HUES64 (cell line): ENCODE results near the gene TXNRD3.
"Not testable (repeated sequence)": the region's sequence is repeated elsewhere in the genome, so short reads cannot be mapped to it uniquely, and the experiment has no call there.

Source experiments
- H3K27ac ChIP-seq: 2 replicates; pipeline ENCODE4 v1.7.0; 2013; ENCODE audit warnings: low read depth, low read length, inconsistent platforms
- H3K27me3 ChIP-seq: 2 replicates; pipeline ENCODE4 v1.6.1; 2013; ENCODE audit warnings: mild to moderate bottlenecking, low read length; ENCODE audit not compliant: insufficient read depth
- H3K36me3 ChIP-seq: 2 replicates; pipeline ENCODE4 v1.6.1; 2013; ENCODE audit warnings: mild to moderate bottlenecking, low read length; ENCODE audit not compliant: insufficient read depth
- H3K4me1 ChIP-seq: 2 replicates; pipeline ENCODE4 v1.6.1; 2013; ENCODE audit warnings: mild to moderate bottlenecking, low read length, moderate library complexity; ENCODE audit not compliant: insufficient read depth
- H3K4me3 ChIP-seq: 2 replicates; pipeline ENCODE4 v1.5.1; 2013; ENCODE audit warnings: mild to moderate bottlenecking, low read length, moderate library complexity
- H3K9ac ChIP-seq: 2 replicates; pipeline ENCODE4 v1.6.1; 2013; ENCODE audit warnings: mild to moderate bottlenecking, low read depth, low read length
- H3K9me3 ChIP-seq: 2 replicates; pipeline ENCODE4 v1.6.1; 2013; ENCODE audit warnings: low read depth, low read length; ENCODE audit not compliant: insufficient read depth
- WGBS: fragments of 150-250, 120-280 bp; methylation state at CpG from one replicate; pipeline ENCODE4 v1.1.7; 2013; ENCODE audit warnings: missing lambda C conversion rate; 5-methylcytosine and 5-hydroxymethylcytosine counted together

Gene TXNRD3

DNA sequence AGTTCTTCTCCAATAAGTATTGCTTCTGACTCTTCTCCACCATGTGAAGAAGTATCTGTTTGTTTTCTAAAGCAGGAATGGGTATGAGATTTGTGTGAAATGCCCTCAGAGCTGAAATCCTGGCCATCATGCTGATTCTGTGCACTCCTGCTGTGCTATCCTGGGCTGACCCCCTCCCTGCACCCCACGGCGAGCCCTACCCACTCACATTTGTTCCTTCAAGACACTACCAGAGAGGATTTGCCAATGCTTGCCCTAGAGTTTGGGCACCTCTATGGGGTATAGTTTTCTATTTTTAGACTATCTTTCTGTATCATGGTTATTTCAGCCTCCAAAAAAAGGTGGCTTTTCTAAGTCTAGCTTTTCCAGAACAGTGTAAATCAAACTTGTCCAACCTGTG is 18.5 kb downstream of the TXNRD3 start:
- no peak overlapping the region for H3K27ac ChIP-seq
- H3K27me3 ChIP-seq: no peaks in the 10 kb centered on the region
- H3K36me3 ChIP-seq: no peaks in the 10 kb centered on the region
- 77% methylated on average over 2 of the region's 2 CpGs for WGBS
- no peak overlapping the region for H3K9ac ChIP-seq
- H3K9me3 ChIP-seq: no peaks in the 10 kb centered on the region
- H3K4me3 ChIP-seq: no peak overlapping the region
- H3K4me1 ChIP-seq: no peaks in the 10 kb centered on the region

DNA sequence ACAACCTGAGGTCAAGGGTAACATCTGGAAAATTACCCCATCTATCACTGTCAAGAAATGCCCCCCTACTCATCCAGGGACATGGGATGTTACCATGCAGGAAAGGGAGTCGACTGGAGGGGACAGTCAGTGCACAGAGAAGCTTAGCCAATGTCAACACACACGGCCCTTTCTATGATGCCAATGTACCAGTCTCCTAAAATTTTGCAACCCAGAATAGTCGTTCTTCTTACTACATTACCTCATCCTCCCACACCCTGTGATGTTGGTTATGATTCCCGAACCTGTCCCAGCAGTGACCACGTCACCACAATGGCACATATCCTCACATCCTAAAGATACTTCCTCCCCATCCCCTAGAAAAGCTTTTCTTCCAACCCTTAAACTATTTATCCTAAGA is 20.1 kb downstream of the TXNRD3 start:
- no peaks in the 10 kb centered on the region for H3K9me3 ChIP-seq
- no peak overlapping the region for H3K27ac ChIP-seq
- no peaks in the 10 kb centered on the region for H3K36me3 ChIP-seq
- no peaks in the 10 kb centered on the region; the same call in 1 of the 2 replicates for H3K4me1 ChIP-seq
- WGBS: 91% methylated on average over 5 of the region's 5 CpGs
- no peaks in the 10 kb centered on the region for H3K27me3 ChIP-seq
- no peak overlapping the region for H3K9ac ChIP-seq
- no peak overlapping the region for H3K4me3 ChIP-seq

DNA sequence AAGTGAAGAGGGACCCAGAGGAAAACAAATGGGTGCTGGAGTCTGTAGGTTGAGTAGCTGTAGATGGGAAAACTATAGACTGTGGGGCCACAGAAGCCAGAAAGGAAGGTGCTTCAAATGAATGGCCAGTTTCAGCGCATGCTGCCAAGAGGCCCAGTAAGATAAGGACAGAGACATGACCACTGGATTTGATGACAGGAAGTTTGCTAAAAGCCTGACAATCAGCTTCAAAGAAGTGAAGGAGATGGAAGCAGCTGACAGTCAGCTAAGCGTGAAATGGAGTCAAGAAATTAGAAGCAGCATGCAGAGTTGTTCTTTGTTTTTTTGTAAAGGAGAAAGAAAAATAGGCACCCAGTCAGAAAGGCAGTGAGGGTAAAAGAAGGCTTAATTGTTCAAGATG is 24.9 kb downstream of the TXNRD3 start:
- 88% methylated on average over 2 of the region's 2 CpGs for WGBS
- no peak overlapping the region for H3K4me3 ChIP-seq
- H3K27me3 ChIP-seq: no peaks in the 10 kb centered on the region
- H3K36me3 ChIP-seq: 0 out of 2 replicates have a peak, but pooled peaks cover 3% of the 10 kb centered on the region
- no peak overlapping the region for H3K9ac ChIP-seq
- H3K9me3 ChIP-seq: no peaks in the 10 kb centered on the region
- no peaks in the 10 kb centered on the region; the same call in 1 of the 2 replicates for H3K4me1 ChIP-seq
- H3K27ac ChIP-seq: no peak overlapping the region

- H3K4me1 ChIP-seq, H3K4me3 ChIP-seq, H3K9ac ChIP-seq, H3K27ac ChIP-seq, H3K9me3 ChIP-seq, H3K36me3 ChIP-seq, H3K27me3 ChIP-seq: not testable (repeated sequence)
- 97% methylated on average over 2 of the region's 3 CpGs for WGBS
Observed at GRCh38 chr3:126625735-126626134, 29.2 kb downstream of the TXNRD3 start.

GRCh38 chr3:126622694-126623093 is 32.2 kb downstream of the TXNRD3 start:
- no peak overlapping the region for H3K9ac ChIP-seq
- H3K27me3 ChIP-seq: no peaks in the 10 kb centered on the region
- H3K9me3 ChIP-seq: no peaks in the 10 kb centered on the region
- H3K4me1 ChIP-seq: no peaks in the 10 kb centered on the region
- WGBS: 91% methylated on average over 1 of the region's 1 CpG
- no peak overlapping the region for H3K4me3 ChIP-seq
- H3K36me3 ChIP-seq: no peaks in the 10 kb centered on the region
- H3K27ac ChIP-seq: no peak overlapping the region

- Histone ChIP-seq H3K9me3 (no peaks in the 10 kb centered on the region), H3K36me3 (no peaks in the 10 kb centered on the region), H3K27me3 (no peaks in the 10 kb centered on the region), H3K4me1 (no peaks in the 10 kb centered on the region), H3K9ac (no peak overlapping the region), H3K27ac (no peak overlapping the region), H3K4me3 (no peak overlapping the region)
- 86% methylated on average over 1 of the region's 2 CpGs for WGBS
Observed at GRCh38 chr3:126621627-126622345, 33.1 kb downstream of the TXNRD3 start.

- no peak overlapping the region for H3K4me3 ChIP-seq
- H3K27ac ChIP-seq: no peak overlapping the region
- H3K36me3 ChIP-seq: no peaks in the 10 kb centered on the region
- H3K9ac ChIP-seq: no peak overlapping the region
- H3K9me3 ChIP-seq: no peaks in the 10 kb centered on the region
- H3K27me3 ChIP-seq: no peaks in the 10 kb centered on the region
- WGBS: 100% methylated on average over 1 of the region's 1 CpG
- H3K4me1 ChIP-seq: no peaks in the 10 kb centered on the region
Observed at GRCh38 chr3:126621171-126621570, 33.8 kb downstream of the TXNRD3 start.

GRCh38 chr3:126620738-126621137 is 34.2 kb downstream of the TXNRD3 start:
- Histone ChIP-seq H3K4me1 (no peaks in the 10 kb centered on the region), H3K36me3 (no peaks in the 10 kb centered on the region), H3K9me3 (no peaks in the 10 kb centered on the region), H3K4me3 (no peak overlapping the region), H3K27ac (no peak overlapping the region), H3K9ac (no peak overlapping the region), H3K27me3 (no peaks in the 10 kb centered on the region)
- 93% methylated on average over 7 of the region's 7 CpGs for WGBS

DNA sequence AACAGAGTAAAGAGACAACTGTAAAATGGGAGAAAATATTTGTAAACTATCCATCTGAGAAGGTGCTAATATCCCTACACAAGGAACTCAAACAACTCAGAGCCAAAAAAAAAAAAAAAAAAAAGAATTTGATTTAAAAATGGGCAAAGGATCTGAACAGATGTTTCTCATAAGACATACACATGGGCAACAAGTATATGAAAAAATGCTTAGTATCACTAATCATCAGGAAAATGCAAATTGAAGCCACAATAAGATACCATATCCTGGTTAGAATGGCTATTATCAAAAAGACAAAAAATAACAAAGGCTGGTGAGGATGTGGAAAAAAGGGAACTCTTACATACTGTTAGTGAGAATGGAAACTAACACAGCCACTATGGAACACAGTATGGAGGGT is 36.2 kb downstream of the TXNRD3 start:
- Histone ChIP-seq H3K9ac (no peak overlapping the region), H3K27me3 (no peaks in the 10 kb centered on the region), H3K4me1 (no peaks in the 10 kb centered on the region), H3K9me3 (no peaks in the 10 kb centered on the region), H3K27ac (no peak overlapping the region), H3K4me3 (no peak overlapping the region), H3K36me3 (no peaks in the 10 kb centered on the region)

DNA sequence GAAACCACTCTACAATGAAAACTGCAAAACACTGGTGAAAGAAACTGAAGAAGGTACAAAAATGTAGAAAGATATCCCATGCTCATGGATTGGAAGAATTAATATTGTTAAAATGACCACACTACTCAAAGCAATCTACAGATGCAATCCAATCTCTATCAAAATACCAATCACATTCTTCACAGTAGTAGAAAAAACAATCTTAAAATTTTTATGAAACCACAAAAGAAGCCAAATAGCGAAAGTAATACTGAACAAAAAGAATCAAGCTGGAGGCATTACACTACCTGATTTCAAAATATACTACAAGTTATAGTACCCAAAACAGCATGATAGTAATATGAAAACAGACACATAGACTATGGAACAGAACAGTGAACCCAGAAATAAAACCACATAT is 36.9 kb downstream of the TXNRD3 start:
- no peak overlapping the region for H3K27ac ChIP-seq

GRCh38 chr3:126617571-126617970 is 37.4 kb downstream of the TXNRD3 start:
- no peaks in the 10 kb centered on the region for H3K9me3 ChIP-seq
- no peak overlapping the region for H3K9ac ChIP-seq
- no peaks in the 10 kb centered on the region for H3K4me1 ChIP-seq
- H3K27ac ChIP-seq: no peak overlapping the region
- no peaks in the 10 kb centered on the region for H3K27me3 ChIP-seq
- H3K4me3 ChIP-seq: no peak overlapping the region
- no peaks in the 10 kb centered on the region for H3K36me3 ChIP-seq

More for the DNA sequence above, 36.9 kb downstream of the TXNRD3 start:
- Histone ChIP-seq H3K4me1 (no peaks in the 10 kb centered on the region), H3K27me3 (no peaks in the 10 kb centered on the region), H3K9ac (no peak overlapping the region), H3K4me3 (no peak overlapping the region), H3K36me3 (no peaks in the 10 kb centered on the region), H3K9me3 (no peaks in the 10 kb centered on the region)
- WGBS: 69% methylated on average over 1 of the region's 1 CpG

GRCh38 chr3:126616931-126617330 is 38.0 kb downstream of the TXNRD3 start:
- no peak overlapping the region for H3K27ac ChIP-seq
- no peak overlapping the region for H3K9ac ChIP-seq
- H3K9me3 ChIP-seq: no peaks in the 10 kb centered on the region
- WGBS: 91% methylated on average over 2 of the region's 2 CpGs
- H3K27me3 ChIP-seq: no peaks in the 10 kb centered on the region
- no peaks in the 10 kb centered on the region for H3K4me1 ChIP-seq
- no peaks in the 10 kb centered on the region for H3K36me3 ChIP-seq
- H3K4me3 ChIP-seq: no peak overlapping the region
